KMS-11 (cell line): ENCODE measurements around the gene CCL8.

Experiments used
- H2AFZ ChIP-seq: fragments of 200-600 bp; sonication (generic); 2 replicates; pipeline ENCODE4 v1.6.1; 2016; ENCODE audit warnings: antibody characterized with exemption, mixed run types, low read depth
- H3K27ac ChIP-seq: fragments of 200-600 bp; sonication (generic); 2 replicates; pipeline ENCODE4 v1.6.1; 2016; ENCODE audit warnings: mild to moderate bottlenecking, mixed run types
- H3K27me3 ChIP-seq: fragments of 200-600 bp; sonication (generic); 2 replicates; pipeline ENCODE4 v1.6.1; 2017; ENCODE audit warnings: mild to moderate bottlenecking, low read depth, mixed run types, moderate library complexity; ENCODE audit not compliant: insufficient read depth
- H3K36me3 ChIP-seq: fragments of 200-600 bp; sonication (generic); 2 replicates; pipeline ENCODE4 v1.6.1; 2017; ENCODE audit warnings: mild to moderate bottlenecking, mixed run types; ENCODE audit not compliant: insufficient read depth
- H3K4me1 ChIP-seq: fragments of 200-600 bp; sonication (generic); 2 replicates; pipeline ENCODE4 v1.6.1; 2016; ENCODE audit warnings: mild to moderate bottlenecking, low read depth, mixed run types; ENCODE audit not compliant: poor library complexity, severe bottlenecking
- H3K4me2 ChIP-seq: fragments of 200-600 bp; sonication (generic); 2 replicates; pipeline ENCODE4 v1.7.0; 2016; ENCODE audit warnings: mild to moderate bottlenecking, mixed run types
- H3K4me3 ChIP-seq: fragments of 200-600 bp; sonication (generic); IDR thresholded peaks from 2 replicates; pipeline ENCODE4 v1.6.1; 2017; ENCODE audit warnings: low read depth, low read length, mixed read lengths; ENCODE audit not compliant: insufficient read depth
- H3K79me2 ChIP-seq: fragments of 200-600 bp; sonication (generic); 2 replicates; pipeline ENCODE4 v1.6.1; 2016; ENCODE audit warnings: low read depth, mixed run types; ENCODE audit not compliant: insufficient read depth
- H3K9ac ChIP-seq: fragments of 200-600 bp; sonication (generic); 2 replicates; pipeline ENCODE4 v1.6.1; 2016; ENCODE audit warnings: mild to moderate bottlenecking, mixed run types
- H4K20me1 ChIP-seq: fragments of 200-600 bp; sonication (generic); 2 replicates; pipeline ENCODE4 v1.6.1; 2016; ENCODE audit warnings: mild to moderate bottlenecking, mixed run types; ENCODE audit not compliant: insufficient read depth
- TF ChIP-seq, protein P1 (sequence below): fragments of 200-600 bp; sonication (generic); conservative IDR thresholded peaks from 2 replicates; pipeline ENCODE4 v1.6.1; 2017; ENCODE audit warnings: low read depth, mild to moderate bottlenecking, antibody characterized with exemption, low read length, moderate library complexity, mixed read lengths

The CCL8 gene

DNA sequence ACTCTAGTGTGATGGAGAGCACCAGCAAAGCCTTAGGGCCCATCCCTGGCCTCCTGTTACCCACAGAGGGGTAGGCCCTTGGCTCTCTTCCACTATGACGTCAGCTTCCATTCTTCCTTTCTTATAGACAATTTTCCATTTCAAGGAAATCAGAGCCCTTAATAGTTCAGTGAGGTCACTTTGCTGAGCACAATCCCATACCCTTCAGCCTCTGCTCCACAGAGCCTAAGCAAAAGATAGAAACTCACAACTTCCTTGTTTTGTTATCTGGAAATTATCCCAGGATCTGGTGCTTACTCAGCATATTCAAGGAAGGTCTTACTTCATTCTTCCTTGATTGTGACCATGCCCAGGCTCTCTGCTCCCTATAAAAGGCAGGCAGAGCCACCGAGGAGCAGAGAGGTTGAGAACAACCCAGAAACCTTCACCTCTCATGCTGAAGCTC, at the start of gene CCL8:
Gene CCL8 (plus strand): TSS at position 397 of the 445 bp plus-strand sequence. CDS start 67 bp downstream, outside the sequence.
- no peaks in the 10 kb centered on the region for H3K4me1 ChIP-seq
- no peak within 1 kb of the TSS for H3K27ac ChIP-seq
- no peaks in the 10 kb centered on the region for H4K20me1 ChIP-seq
- H3K9ac ChIP-seq = no peak within 1 kb of the TSS
- no peak within 1 kb of the TSS for H3K4me2 ChIP-seq
- no peaks in the 10 kb centered on the region for H3K27me3 ChIP-seq
- H2AFZ ChIP-seq = no peak within 1 kb of the TSS
- no peak within 1 kb of the TSS for H3K4me3 ChIP-seq
- TF ChIP-seq, protein P1, sequence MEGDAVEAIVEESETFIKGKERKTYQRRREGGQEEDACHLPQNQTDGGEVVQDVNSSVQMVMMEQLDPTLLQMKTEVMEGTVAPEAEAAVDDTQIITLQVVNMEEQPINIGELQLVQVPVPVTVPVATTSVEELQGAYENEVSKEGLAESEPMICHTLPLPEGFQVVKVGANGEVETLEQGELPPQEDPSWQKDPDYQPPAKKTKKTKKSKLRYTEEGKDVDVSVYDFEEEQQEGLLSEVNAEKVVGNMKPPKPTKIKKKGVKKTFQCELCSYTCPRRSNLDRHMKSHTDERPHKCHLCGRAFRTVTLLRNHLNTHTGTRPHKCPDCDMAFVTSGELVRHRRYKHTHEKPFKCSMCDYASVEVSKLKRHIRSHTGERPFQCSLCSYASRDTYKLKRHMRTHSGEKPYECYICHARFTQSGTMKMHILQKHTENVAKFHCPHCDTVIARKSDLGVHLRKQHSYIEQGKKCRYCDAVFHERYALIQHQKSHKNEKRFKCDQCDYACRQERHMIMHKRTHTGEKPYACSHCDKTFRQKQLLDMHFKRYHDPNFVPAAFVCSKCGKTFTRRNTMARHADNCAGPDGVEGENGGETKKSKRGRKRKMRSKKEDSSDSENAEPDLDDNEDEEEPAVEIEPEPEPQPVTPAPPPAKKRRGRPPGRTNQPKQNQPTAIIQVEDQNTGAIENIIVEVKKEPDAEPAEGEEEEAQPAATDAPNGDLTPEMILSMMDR = no peak
- no peaks in the 10 kb centered on the region for H3K79me2 ChIP-seq
- no peaks in the 10 kb centered on the region for H3K36me3 ChIP-seq

DNA sequence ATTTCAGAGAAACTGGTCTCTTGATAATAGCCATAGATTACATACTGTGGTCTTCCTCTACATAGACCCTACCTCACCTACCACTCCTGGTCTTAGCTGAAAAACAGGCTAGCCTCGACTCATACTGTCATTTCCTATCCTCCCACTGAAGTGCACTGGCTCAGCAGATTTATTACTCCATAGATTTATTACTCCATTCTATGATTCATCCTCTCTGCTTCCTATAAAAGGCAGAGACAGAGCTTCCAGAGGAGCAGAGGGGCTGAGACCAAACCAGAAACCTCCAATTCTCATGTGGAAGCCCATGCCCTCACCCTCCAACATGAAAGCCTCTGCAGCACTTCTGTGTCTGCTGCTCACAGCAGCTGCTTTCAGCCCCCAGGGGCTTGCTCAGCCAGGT, 49.3 kb upstream of the CCL8 start, which contains the start of gene CCL7:
Gene CCL7 (plus strand): TSS at position 253 of the 400 bp plus-strand sequence. CDS start 70 bp downstream, at position 323.
- H3K27me3 ChIP-seq = no peaks in the 10 kb centered on the region
- no peak within 1 kb of the TSS for H3K27ac ChIP-seq

DNA sequence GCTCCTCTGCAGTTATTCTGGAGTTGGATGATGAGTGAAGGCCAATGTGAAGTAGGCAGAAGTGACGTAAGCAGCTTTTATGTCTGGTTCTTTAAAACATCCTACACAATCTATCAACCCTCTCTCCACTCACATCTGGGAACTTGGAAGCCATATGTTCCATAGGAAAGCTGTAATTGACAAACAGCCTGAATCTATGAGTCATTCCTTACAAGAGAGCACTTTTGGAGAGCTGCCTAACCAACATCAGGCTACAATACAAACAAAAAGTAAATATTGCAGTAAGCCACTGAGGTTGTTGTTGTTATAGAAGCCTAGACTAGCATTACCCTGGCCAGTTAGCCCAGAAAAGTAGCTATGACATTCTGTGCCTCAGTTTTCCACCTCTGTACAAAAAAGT, 43.4 kb upstream of the CCL8 start:
- H3K79me2 ChIP-seq = no peaks in the 10 kb centered on the region
- no peak overlapping the region for H3K9ac ChIP-seq
- no peak overlapping the region for H3K4me3 ChIP-seq
- H3K4me2 ChIP-seq = no peak overlapping the region
- no peaks in the 10 kb centered on the region for H3K27me3 ChIP-seq
- H2AFZ ChIP-seq = no peak overlapping the region
- H3K4me1 ChIP-seq = no peaks in the 10 kb centered on the region
- TF ChIP-seq, protein P1 = no peak
- no peak overlapping the region for H3K27ac ChIP-seq
- no peaks in the 10 kb centered on the region for H4K20me1 ChIP-seq
- no peaks in the 10 kb centered on the region for H3K36me3 ChIP-seq

More for the DNA sequence above, 49.3 kb upstream of the CCL8 start, which contains the start of gene CCL7:
- H3K36me3 ChIP-seq = no peaks in the 10 kb centered on the region
- TF ChIP-seq, protein P1 = no peak
- H3K9ac ChIP-seq = no peak within 1 kb of the TSS
- no peaks in the 10 kb centered on the region for H4K20me1 ChIP-seq
- no peak within 1 kb of the TSS for H2AFZ ChIP-seq
- H3K79me2 ChIP-seq = no peaks in the 10 kb centered on the region
- no peaks in the 10 kb centered on the region for H3K4me1 ChIP-seq
- no peak within 1 kb of the TSS for H3K4me2 ChIP-seq
- no peak within 1 kb of the TSS for H3K4me3 ChIP-seq

DNA sequence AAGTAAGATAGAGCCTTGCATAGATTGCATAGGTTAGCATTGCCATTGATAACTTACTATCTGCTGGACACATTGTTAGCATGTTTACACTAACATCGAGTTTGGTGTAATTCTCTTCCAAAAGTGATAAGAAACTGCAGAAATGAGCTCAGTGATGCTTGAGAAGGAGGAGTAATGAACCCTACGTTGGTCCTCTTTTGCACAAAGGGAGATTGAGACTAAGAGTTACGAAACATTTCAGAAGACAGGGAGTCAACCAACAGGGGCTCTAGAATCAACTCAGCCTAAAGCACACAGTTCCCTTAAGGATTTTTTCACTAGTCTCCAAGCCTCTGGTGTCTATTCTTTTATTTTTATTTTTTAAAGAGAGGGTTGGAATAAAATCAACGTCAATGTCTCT, 42.4 kb upstream of the CCL8 start:
- no peak overlapping the region for H3K9ac ChIP-seq
- H3K4me3 ChIP-seq = no peak overlapping the region
- no peak overlapping the region for H3K27ac ChIP-seq
- TF ChIP-seq, protein P1 = no peak
- no peaks in the 10 kb centered on the region for H4K20me1 ChIP-seq
- H3K4me2 ChIP-seq = no peak overlapping the region
- no peaks in the 10 kb centered on the region for H3K4me1 ChIP-seq
- H3K36me3 ChIP-seq = no peaks in the 10 kb centered on the region
- H3K27me3 ChIP-seq = no peaks in the 10 kb centered on the region
- no peaks in the 10 kb centered on the region for H3K79me2 ChIP-seq
- H2AFZ ChIP-seq = no peak overlapping the region
